ENCODE results near the gene RPL27A.
A peak's percentile ranks its signal among the peaks of the same experiment; 100 is the strongest.
"Not testable (repeated sequence)": the region's sequence is repeated elsewhere in the genome, so short reads cannot be mapped to it uniquely, and the experiment has no call there.

The RPL27A gene

GRCh38 chr11:8658321-8659057 lies 24.1 kb upstream of the RPL27A start:
- H3K36me3 Mint-ChIP-seq (ENCODE audit: low read depth) = peaks cover 2% of the 10 kb centered on the region
- peaks cover 5% of the 10 kb centered on the region for H3K4me1 Mint-ChIP-seq (ENCODE audit: low read depth)
- no peak for DNase-seq (ENCODE audit: low spot score)
- no peak overlapping the region for H3K4me3 Mint-ChIP-seq
- H3K9me3 Mint-ChIP-seq = no peaks in the 10 kb centered on the region
- H3K27me3 Mint-ChIP-seq (ENCODE audit: low read depth) = no peaks in the 10 kb centered on the region
- no peak overlapping the region for H3K27ac Mint-ChIP-seq

GRCh38 chr11:8661001-8661795 lies 21.4 kb upstream of the RPL27A start:
- Mint-ChIP-seq H3K27me3 (ENCODE audit: low read depth) (no peaks in the 10 kb centered on the region), H3K4me1 (ENCODE audit: low read depth) (no peaks in the 10 kb centered on the region), H3K36me3 (ENCODE audit: low read depth) (peaks cover 2% of the 10 kb centered on the region), H3K27ac (no peak overlapping the region), H3K9me3 (no peaks in the 10 kb centered on the region), H3K4me3 (no peak overlapping the region)
- no peak for DNase-seq (ENCODE audit: low spot score)

- no peaks in the 10 kb centered on the region for H3K9me3 Mint-ChIP-seq
- DNase-seq (ENCODE audit: low spot score) = no peak
- peaks cover 3% of the 10 kb centered on the region for H3K36me3 Mint-ChIP-seq (ENCODE audit: low read depth)
- no peak overlapping the region for H3K27ac Mint-ChIP-seq
- H3K4me1 Mint-ChIP-seq (ENCODE audit: low read depth) = no peaks in the 10 kb centered on the region
- H3K4me3 Mint-ChIP-seq = no peak overlapping the region
- H3K27me3 Mint-ChIP-seq (ENCODE audit: low read depth) = no peaks in the 10 kb centered on the region
These were observed 17.4 kb upstream of the RPL27A start for GRCh38 chr11:8665222-8665621.

- H3K4me1 Mint-ChIP-seq (ENCODE audit: low read depth) = peaks cover 11% of the 10 kb centered on the region
- not testable (repeated sequence) for H3K27me3 Mint-ChIP-seq (ENCODE audit: low read depth); DNase-seq (ENCODE audit: low spot score); H3K4me3 Mint-ChIP-seq; H3K9me3 Mint-ChIP-seq; H3K27ac Mint-ChIP-seq
- H3K36me3 Mint-ChIP-seq (ENCODE audit: low read depth) = peaks cover 15% of the 10 kb centered on the region
These were observed 12.5 kb upstream of the RPL27A start for GRCh38 chr11:8670081-8670480.

GRCh38 chr11:8671193-8671612 lies 11.4 kb upstream of the RPL27A start:
- H3K27me3 Mint-ChIP-seq (ENCODE audit: low read depth) = no peaks in the 10 kb centered on the region
- H3K9me3 Mint-ChIP-seq = no peaks in the 10 kb centered on the region
- H3K36me3 Mint-ChIP-seq (ENCODE audit: low read depth) = peaks cover 15% of the 10 kb centered on the region
- peaks cover 11% of the 10 kb centered on the region for H3K4me1 Mint-ChIP-seq (ENCODE audit: low read depth)
- no peak overlapping the region for H3K4me3 Mint-ChIP-seq
- H3K27ac Mint-ChIP-seq = no peak overlapping the region
- no peak for DNase-seq (ENCODE audit: low spot score)

- no peak overlapping the region for H3K4me3 Mint-ChIP-seq
- DNase-seq (ENCODE audit: low spot score) = no peak
- peaks cover 12% of the 10 kb centered on the region for H3K36me3 Mint-ChIP-seq (ENCODE audit: low read depth)
- peak overlapping the region; percentile 10 for H3K27ac Mint-ChIP-seq
- H3K27me3 Mint-ChIP-seq (ENCODE audit: low read depth) = no peaks in the 10 kb centered on the region
- H3K9me3 Mint-ChIP-seq = no peaks in the 10 kb centered on the region
- peaks cover 11% of the 10 kb centered on the region for H3K4me1 Mint-ChIP-seq (ENCODE audit: low read depth)
These were observed 10.9 kb upstream of the RPL27A start for GRCh38 chr11:8671651-8672062.

GRCh38 chr11:8672346-8672745 lies 10.2 kb upstream of the RPL27A start:
- Mint-ChIP-seq H3K4me1 (ENCODE audit: low read depth) (peaks cover 11% of the 10 kb centered on the region), H3K36me3 (ENCODE audit: low read depth) (peaks cover 12% of the 10 kb centered on the region), H3K27ac (no peak overlapping the region), H3K27me3 (ENCODE audit: low read depth) (no peaks in the 10 kb centered on the region), H3K9me3 (no peaks in the 10 kb centered on the region), H3K4me3 (no peak overlapping the region)
- no peak for DNase-seq (ENCODE audit: low spot score)

GRCh38 chr11:8674859-8675258 lies 7.7 kb upstream of the RPL27A start:
- Mint-ChIP-seq H3K27me3 (ENCODE audit: low read depth) (no peaks in the 10 kb centered on the region), H3K4me3 (no peak overlapping the region), H3K36me3 (ENCODE audit: low read depth) (peaks cover 15% of the 10 kb centered on the region)

GRCh38 chr11:8676458-8676857 lies 6.1 kb upstream of the RPL27A start:
- no peak for DNase-seq (ENCODE audit: low spot score)
- peaks cover 21% of the 10 kb centered on the region for H3K36me3 Mint-ChIP-seq (ENCODE audit: low read depth)
- H3K27me3 Mint-ChIP-seq (ENCODE audit: low read depth) = no peaks in the 10 kb centered on the region
- no peaks in the 10 kb centered on the region for H3K9me3 Mint-ChIP-seq
- no peak overlapping the region for H3K4me3 Mint-ChIP-seq
- peaks cover 20% of the 10 kb centered on the region for H3K4me1 Mint-ChIP-seq (ENCODE audit: low read depth)
- no peak overlapping the region for H3K27ac Mint-ChIP-seq

More at GRCh38 chr11:8674859-8675258, 7.7 kb upstream of the RPL27A start:
- Mint-ChIP-seq H3K27ac (no peak overlapping the region), H3K4me1 (ENCODE audit: low read depth) (peaks cover 11% of the 10 kb centered on the region), H3K9me3 (no peaks in the 10 kb centered on the region)
- no peak for DNase-seq (ENCODE audit: low spot score)

- Mint-ChIP-seq H3K4me3 (no peak overlapping the region), H3K36me3 (ENCODE audit: low read depth) (peaks cover 29% of the 10 kb centered on the region), H3K27me3 (ENCODE audit: low read depth) (no peaks in the 10 kb centered on the region), H3K4me1 (ENCODE audit: low read depth) (peaks cover 13% of the 10 kb centered on the region), H3K9me3 (no peaks in the 10 kb centered on the region), H3K27ac (no peak overlapping the region)
- DNase-seq (ENCODE audit: low spot score) = no peak
These were observed 3.6 kb upstream of the RPL27A start for GRCh38 chr11:8679006-8679405.

GRCh38 chr11:8681837-8682302 lies 722 bp upstream of the RPL27A start:
- peaks cover 55% of the 10 kb centered on the region for H3K36me3 Mint-ChIP-seq (ENCODE audit: low read depth)
- H3K27ac Mint-ChIP-seq = peak overlapping the region; percentile 89
- DNase-seq (ENCODE audit: low spot score) = no peak
- H3K27me3 Mint-ChIP-seq (ENCODE audit: low read depth) = no peaks in the 10 kb centered on the region
- H3K4me1 Mint-ChIP-seq (ENCODE audit: low read depth) = peaks cover 32% of the 10 kb centered on the region
- peak overlapping the region; percentile 96 for H3K4me3 Mint-ChIP-seq
- no peaks in the 10 kb centered on the region for H3K9me3 Mint-ChIP-seq

- Mint-ChIP-seq H3K4me3 (peak overlapping the region; percentile 96), H3K4me1 (ENCODE audit: low read depth) (peaks cover 37% of the 10 kb centered on the region), H3K27me3 (ENCODE audit: low read depth) (no peaks in the 10 kb centered on the region), H3K27ac (peak overlapping the region; percentile 89), H3K9me3 (no peaks in the 10 kb centered on the region), H3K36me3 (ENCODE audit: low read depth) (peaks cover 62% of the 10 kb centered on the region)
- DNase-seq (ENCODE audit: low spot score) = peak; percentile 15
These were observed 669 bp downstream of the RPL27A start for GRCh38 chr11:8683115-8683807.

- H3K27ac Mint-ChIP-seq = peak overlapping the region; percentile 89
- H3K27me3 Mint-ChIP-seq (ENCODE audit: low read depth) = no peaks in the 10 kb centered on the region
- peaks cover 74% of the 10 kb centered on the region for H3K36me3 Mint-ChIP-seq (ENCODE audit: low read depth)
- no peaks in the 10 kb centered on the region for H3K9me3 Mint-ChIP-seq
- no peak for DNase-seq (ENCODE audit: low spot score)
- peaks cover 51% of the 10 kb centered on the region for H3K4me1 Mint-ChIP-seq (ENCODE audit: low read depth)
- H3K4me3 Mint-ChIP-seq = peak overlapping the region; percentile 96
These were observed 2.2 kb downstream of the RPL27A start for GRCh38 chr11:8684600-8685290.
